Suprapubic skin (tissue), 3 donors: ENCODE data around the gene RPAP2.

Experiments
- POLR2A ChIP-seq, 2 donors: fragments of 450-650 bp; IDR thresholded peaks; one replicate each; pipeline ENCODE4 v1.6.1; 2017; ENCODE audit warnings: antibody characterized with exemption in 2 of 2, mild to moderate bottlenecking in 2 of 2, moderate library complexity in 2 of 2
- TF ChIP-seq, protein P1 (sequence below), 2 donors: fragments of 200-600 bp in 1 of 2; fragments of 450-650 bp in 1 of 2; sonication (generic) in 1 of 2; IDR thresholded peaks; one replicate each; pipeline ENCODE4 v1.5.1; 2016 to 2019; ENCODE audit warnings: antibody characterized with exemption in 2 of 2, mild to moderate bottlenecking in 1 of 2, moderate library complexity in 1 of 2

DNA sequence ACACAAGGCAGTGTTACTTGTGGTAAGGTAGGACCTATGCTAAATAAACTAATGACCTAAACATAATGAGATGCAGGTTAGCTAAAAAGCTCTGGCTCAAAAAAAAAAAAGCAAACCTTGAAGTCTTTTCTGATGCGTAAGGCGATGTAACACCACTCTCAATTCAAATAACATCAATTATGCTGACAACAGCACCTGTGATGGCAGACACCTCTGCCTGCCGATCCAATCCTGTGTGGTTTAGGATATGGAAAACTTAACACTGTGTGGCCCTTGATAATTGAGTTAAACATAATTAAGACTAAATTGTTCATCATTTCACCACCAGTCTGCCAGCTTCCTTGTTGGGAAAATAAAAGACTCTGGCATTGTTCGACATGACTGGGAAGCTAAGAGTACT lies 9.1 kb downstream of the RPAP2 start:
- TF ChIP-seq, protein P1, sequence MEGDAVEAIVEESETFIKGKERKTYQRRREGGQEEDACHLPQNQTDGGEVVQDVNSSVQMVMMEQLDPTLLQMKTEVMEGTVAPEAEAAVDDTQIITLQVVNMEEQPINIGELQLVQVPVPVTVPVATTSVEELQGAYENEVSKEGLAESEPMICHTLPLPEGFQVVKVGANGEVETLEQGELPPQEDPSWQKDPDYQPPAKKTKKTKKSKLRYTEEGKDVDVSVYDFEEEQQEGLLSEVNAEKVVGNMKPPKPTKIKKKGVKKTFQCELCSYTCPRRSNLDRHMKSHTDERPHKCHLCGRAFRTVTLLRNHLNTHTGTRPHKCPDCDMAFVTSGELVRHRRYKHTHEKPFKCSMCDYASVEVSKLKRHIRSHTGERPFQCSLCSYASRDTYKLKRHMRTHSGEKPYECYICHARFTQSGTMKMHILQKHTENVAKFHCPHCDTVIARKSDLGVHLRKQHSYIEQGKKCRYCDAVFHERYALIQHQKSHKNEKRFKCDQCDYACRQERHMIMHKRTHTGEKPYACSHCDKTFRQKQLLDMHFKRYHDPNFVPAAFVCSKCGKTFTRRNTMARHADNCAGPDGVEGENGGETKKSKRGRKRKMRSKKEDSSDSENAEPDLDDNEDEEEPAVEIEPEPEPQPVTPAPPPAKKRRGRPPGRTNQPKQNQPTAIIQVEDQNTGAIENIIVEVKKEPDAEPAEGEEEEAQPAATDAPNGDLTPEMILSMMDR (IDR thresholded peaks at IDR 0.05): no peak
- TF ChIP-seq POLR2A (IDR thresholded peaks at IDR 0.05): no peak
